NCI-H146 treated with DMSO at 0.1 percent for 48 hours (cell line): ENCODE data around the gene PPIP5K2.
"Not testable (repeated sequence)": the region's sequence is repeated elsewhere in the genome, so short reads cannot be mapped to it uniquely, and the experiment has no call there.

Experiments
- DNase-seq: peaks from one replicate; lab custom pipeline; 2025; ENCODE audit not compliant: unreplicated experiment; lab: John Stamatoyannopoulos, UW

Gene PPIP5K2

GRCh38 chr5:103120607-103121200 is 603 bp downstream of the PPIP5K2 start:
- DNase-seq, result no peak

DNA sequence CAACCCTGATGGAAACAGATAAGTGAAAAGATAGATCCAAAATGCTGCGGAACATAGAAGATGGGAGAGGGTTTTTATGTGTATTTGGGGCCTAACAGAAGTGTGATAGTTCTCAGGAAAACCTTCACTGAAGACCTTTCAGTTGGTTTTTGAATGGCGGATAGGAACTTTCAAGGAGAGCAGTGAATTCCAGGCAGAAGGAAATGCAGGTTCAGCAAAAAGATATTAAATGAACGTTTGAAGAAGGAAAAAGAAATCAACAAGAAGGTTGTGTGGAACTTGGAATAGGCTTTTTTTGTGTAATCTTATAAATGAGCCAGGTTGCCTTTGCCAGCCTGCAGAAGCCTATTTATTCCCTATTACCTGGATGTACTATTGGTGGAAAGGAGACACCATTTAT is 2.1 kb downstream of the PPIP5K2 start:
- DNase-seq, result no peak

- no peak for DNase-seq
Measured at GRCh38 chr5:103126557-103126956, 6.5 kb downstream of the PPIP5K2 start.

GRCh38 chr5:103127292-103127817 is 7.3 kb downstream of the PPIP5K2 start:
- DNase-seq, result no peak

- DNase-seq, result no peak
Measured at GRCh38 chr5:103128202-103128601, 8.1 kb downstream of the PPIP5K2 start.

DNA sequence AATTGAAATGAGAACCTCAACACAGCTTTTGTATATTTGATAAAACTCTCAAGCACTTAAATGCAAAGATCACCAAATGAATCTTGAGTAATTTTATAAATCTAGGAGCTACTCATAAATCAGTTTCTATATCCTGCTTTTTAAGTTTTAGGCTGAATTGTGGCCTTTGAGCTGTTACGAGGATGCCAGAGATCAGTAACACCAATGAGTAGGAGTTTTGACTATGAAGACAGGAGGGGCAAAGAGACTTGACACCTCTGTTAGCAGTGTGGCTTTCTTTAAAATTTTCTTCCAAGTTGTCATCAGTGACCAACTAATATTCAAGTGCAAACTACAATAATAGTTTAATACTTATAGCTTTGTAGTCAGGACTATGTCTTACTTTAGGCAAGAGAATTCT is 12.6 kb downstream of the PPIP5K2 start:
- no peak for DNase-seq

- no peak for DNase-seq
Measured at GRCh38 chr5:103133231-103133630, 13.1 kb downstream of the PPIP5K2 start.

- no peak for DNase-seq
Measured at GRCh38 chr5:103135461-103135860, 15.4 kb downstream of the PPIP5K2 start.

- DNase-seq, result no peak
Measured at GRCh38 chr5:103138202-103138690, 18.1 kb downstream of the PPIP5K2 start.

GRCh38 chr5:103139264-103139865 is 19.3 kb downstream of the PPIP5K2 start:
- peak; percentile 47 for DNase-seq

DNA sequence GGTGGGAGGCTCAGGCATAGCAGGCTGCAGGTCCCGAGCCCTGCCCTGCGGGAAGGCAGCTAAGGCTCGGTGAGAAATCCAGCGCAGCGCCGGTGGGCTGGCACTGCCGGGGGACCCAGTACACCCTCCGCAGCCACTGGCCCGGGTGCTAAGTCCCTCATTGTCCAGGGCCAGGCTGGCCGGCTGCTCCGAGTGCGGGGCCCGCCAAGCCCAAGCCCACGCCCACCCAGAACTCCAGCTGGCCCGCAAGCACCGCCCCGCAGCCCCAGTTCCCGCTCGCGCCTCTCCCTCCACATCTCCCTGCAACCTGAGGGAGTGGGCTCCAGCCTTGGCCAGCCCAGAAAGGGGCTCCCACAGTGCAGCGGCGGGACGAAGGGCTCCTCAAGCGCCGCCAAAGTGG is 22.0 kb downstream of the PPIP5K2 start:
- DNase-seq, result not testable (repeated sequence)

- DNase-seq, result no peak
Measured at GRCh38 chr5:103145196-103145595, 25.1 kb downstream of the PPIP5K2 start.

DNA sequence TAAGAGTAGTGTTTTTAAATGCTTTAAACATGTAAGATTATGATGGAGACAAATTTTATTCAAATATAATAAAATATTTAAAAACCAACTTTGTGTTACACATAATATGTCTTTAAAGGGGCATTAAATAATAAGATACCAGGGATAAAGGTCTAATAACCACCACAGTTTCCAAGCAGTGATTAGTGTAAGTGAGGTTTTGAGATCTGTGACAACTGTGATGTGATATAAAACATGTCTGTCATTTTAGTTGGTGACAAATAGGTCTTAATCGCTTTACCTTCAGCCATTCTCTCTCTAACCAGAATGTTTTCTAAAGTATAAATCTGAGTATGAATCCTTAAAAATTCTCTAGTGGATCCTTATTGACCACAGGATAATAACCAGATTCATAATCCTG is 28.1 kb downstream of the PPIP5K2 start:
- DNase-seq, result no peak

GRCh38 chr5:103151156-103151555 is 31.1 kb downstream of the PPIP5K2 start:
- no peak for DNase-seq

GRCh38 chr5:103166706-103167105 is 46.6 kb downstream of the PPIP5K2 start:
- DNase-seq, result no peak

GRCh38 chr5:103174147-103174546 is 54.0 kb downstream of the PPIP5K2 start:
- DNase-seq, result no peak

DNA sequence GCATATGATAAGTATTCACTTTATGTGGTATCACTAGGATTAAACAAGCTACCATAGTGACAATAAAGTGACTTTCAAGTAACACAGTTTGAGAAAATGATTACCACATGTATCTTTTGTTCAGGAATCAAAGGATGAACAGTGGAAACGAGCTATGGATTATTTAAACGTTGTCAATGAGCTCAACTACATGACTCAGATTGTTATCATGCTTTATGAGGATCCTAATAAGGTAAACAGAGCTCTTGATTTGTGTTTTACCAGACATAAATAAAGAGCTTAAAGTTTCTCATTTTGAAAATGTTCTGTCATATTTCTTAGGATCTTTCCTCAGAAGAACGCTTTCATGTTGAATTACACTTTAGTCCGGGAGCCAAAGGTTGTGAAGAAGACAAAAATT is 57.4 kb downstream of the PPIP5K2 start:
- no peak for DNase-seq

- DNase-seq, result no peak
Measured at GRCh38 chr5:103178167-103178566, 58.1 kb downstream of the PPIP5K2 start.

- DNase-seq, result no peak
Measured at GRCh38 chr5:103186152-103186551, 66.1 kb downstream of the PPIP5K2 start.

DNA sequence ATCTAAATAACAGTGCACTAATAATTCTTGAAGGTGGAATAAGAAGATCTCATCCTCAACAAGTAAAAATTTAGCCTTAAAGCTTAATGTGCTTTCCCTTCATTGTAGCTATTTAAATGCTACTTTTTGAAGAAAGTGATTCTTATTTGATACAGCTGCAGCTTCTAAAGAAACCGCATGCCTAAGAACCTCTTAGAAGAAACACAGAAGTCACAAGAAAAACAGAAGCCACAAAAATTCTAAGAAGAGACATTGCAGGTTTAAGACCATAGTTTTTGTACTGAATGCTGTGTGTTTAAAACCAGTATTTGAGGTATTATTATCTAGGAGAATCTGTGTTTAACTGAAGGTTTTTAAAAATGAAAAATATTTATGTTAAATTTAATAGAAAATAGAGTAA is 68.3 kb downstream of the PPIP5K2 start:
- no peak for DNase-seq

- DNase-seq, result no peak
Measured at GRCh38 chr5:103203226-103203625, 83.1 kb downstream of the PPIP5K2 start.

GRCh38 chr5:103204990-103205389 is 84.9 kb downstream of the PPIP5K2 start:
- not testable (repeated sequence) for DNase-seq
